Stimulated activated naive CD8-positive, alpha-beta T cell treated with anti-CD3 and anti-CD28 coated beads, Interleukin-15, amount 100 ng/mL, for 72 hours (primary cell): ENCODE results near the gene CXCL12.

Experiments used
- ATAC-seq: fragments of 150-1000 bp; cut with Tn5 transposase; 2 replicates; pipeline ENCODE4 v1.10.0; 2021; ENCODE audit warnings: mild to moderate bottlenecking, moderate library complexity
- DNase-seq, 2 donors: peaks; one replicate each; pipeline ENCODE4 v3.0.0; 2021 to 2022
- H3K27ac Mint-ChIP-seq, 2 donors: one replicate each; pipeline ENCODE4 v1.8.0; 2022; ENCODE audit warnings: mild to moderate bottlenecking in 2 of 2, mixed read lengths in 2 of 2, moderate library complexity in 2 of 2
- H3K27me3 Mint-ChIP-seq: one replicate; pipeline ENCODE4 v1.8.0; 2022; ENCODE audit warnings: mixed read lengths
- H3K4me1 Mint-ChIP-seq: one replicate; pipeline ENCODE4 v1.8.0; 2022; ENCODE audit warnings: mild to moderate bottlenecking, mixed read lengths
- H3K4me3 Mint-ChIP-seq, 2 donors: one replicate each; pipeline ENCODE4 v1.8.0; 2022; ENCODE audit warnings: mild to moderate bottlenecking in 2 of 2, mixed read lengths in 2 of 2, moderate library complexity in 1 of 2
- H3K9me3 Mint-ChIP-seq, 2 donors: one replicate each; pipeline ENCODE4 v1.8.0; 2022; ENCODE audit warnings: mixed read lengths in 2 of 2

Gene CXCL12

GRCh38 chr10:44382131-44382858 is 2.6 kb downstream of the CXCL12 start:
- peaks cover 11% of the 10 kb centered on the region for H3K4me1 Mint-ChIP-seq
- peaks cover 60% of the 10 kb centered on the region for H3K27me3 Mint-ChIP-seq
- peak in 1 of 2 donors; percentile 5 for DNase-seq
- ATAC-seq: no peak
- H3K27ac Mint-ChIP-seq: no peak overlapping the region
- H3K4me3 Mint-ChIP-seq: no peak overlapping the region
- H3K9me3 Mint-ChIP-seq: no peaks in the 10 kb centered on the region

GRCh38 chr10:44380829-44381600 is 3.9 kb downstream of the CXCL12 start:
- Mint-ChIP-seq H3K27me3 (peaks cover 48% of the 10 kb centered on the region), H3K4me1 (peaks cover 10% of the 10 kb centered on the region), H3K27ac (no peak overlapping the region), H3K9me3 (no peaks in the 10 kb centered on the region), H3K4me3 (no peak overlapping the region)
- DNase-seq (no peak), ATAC-seq (no peak)

- no peaks in the 10 kb centered on the region for H3K4me1 Mint-ChIP-seq
- H3K9me3 Mint-ChIP-seq: no peaks in the 10 kb centered on the region
- no peak overlapping the region for H3K4me3 Mint-ChIP-seq
- no peak for DNase-seq
- no peak overlapping the region for H3K27ac Mint-ChIP-seq
- no peak for ATAC-seq
- peaks cover 37% of the 10 kb centered on the region for H3K27me3 Mint-ChIP-seq
These were observed 5.0 kb downstream of the CXCL12 start for GRCh38 chr10:44379907-44380306.

- Mint-ChIP-seq H3K4me3 (no peak overlapping the region), H3K27ac (no peak overlapping the region), H3K9me3 (no peaks in the 10 kb centered on the region), H3K27me3 (peaks cover 29% of the 10 kb centered on the region), H3K4me1 (no peaks in the 10 kb centered on the region)
- ATAC-seq (no peak), DNase-seq (no peak)
These were observed 6.3 kb downstream of the CXCL12 start for GRCh38 chr10:44378626-44379025.

- Mint-ChIP-seq H3K4me3 (no peak overlapping the region), H3K4me1 (no peaks in the 10 kb centered on the region), H3K9me3 (no peaks in the 10 kb centered on the region), H3K27me3 (peaks cover 27% of the 10 kb centered on the region), H3K27ac (no peak overlapping the region)
- ATAC-seq (no peak), DNase-seq (no peak)
These were observed 7.1 kb downstream of the CXCL12 start for GRCh38 chr10:44377651-44378310.

- no peaks in the 10 kb centered on the region for H3K9me3 Mint-ChIP-seq
- no peak for DNase-seq
- H3K27ac Mint-ChIP-seq: no peak overlapping the region
- no peak for ATAC-seq
- no peak overlapping the region for H3K4me3 Mint-ChIP-seq
- H3K4me1 Mint-ChIP-seq: no peaks in the 10 kb centered on the region
- H3K27me3 Mint-ChIP-seq: peaks cover 17% of the 10 kb centered on the region
These were observed 8.3 kb downstream of the CXCL12 start for GRCh38 chr10:44376472-44377099.

- Mint-ChIP-seq H3K27ac (no peak overlapping the region), H3K27me3 (peaks cover 21% of the 10 kb centered on the region), H3K9me3 (no peaks in the 10 kb centered on the region), H3K4me3 (no peak overlapping the region), H3K4me1 (no peaks in the 10 kb centered on the region)
- DNase-seq (no peak), ATAC-seq (no peak)
These were observed 10.7 kb downstream of the CXCL12 start for GRCh38 chr10:44374155-44374554.

- DNase-seq (no peak), ATAC-seq (peak; percentile 32)
- H3K9me3 Mint-ChIP-seq: no peaks in the 10 kb centered on the region
- peaks cover 21% of the 10 kb centered on the region for H3K27me3 Mint-ChIP-seq
- H3K4me3 Mint-ChIP-seq: no peak overlapping the region
- no peaks in the 10 kb centered on the region for H3K4me1 Mint-ChIP-seq
- H3K27ac Mint-ChIP-seq: no peak overlapping the region
These were observed 11.4 kb downstream of the CXCL12 start for GRCh38 chr10:44373341-44373995.

- Mint-ChIP-seq H3K27ac (no peak overlapping the region), H3K9me3 (no peaks in the 10 kb centered on the region), H3K4me3 (no peak overlapping the region), H3K4me1 (no peaks in the 10 kb centered on the region), H3K27me3 (peaks cover 24% of the 10 kb centered on the region)
- DNase-seq (no peak), ATAC-seq (no peak)
These were observed 12.7 kb downstream of the CXCL12 start for GRCh38 chr10:44372181-44372580.

- H3K4me1 Mint-ChIP-seq: no peaks in the 10 kb centered on the region
- no peak overlapping the region for H3K27ac Mint-ChIP-seq
- ATAC-seq: no peak
- no peaks in the 10 kb centered on the region for H3K9me3 Mint-ChIP-seq
- H3K27me3 Mint-ChIP-seq: peaks cover 24% of the 10 kb centered on the region
- no peak overlapping the region for H3K4me3 Mint-ChIP-seq
- no peak for DNase-seq
These were observed 14.1 kb downstream of the CXCL12 start for GRCh38 chr10:44370731-44371248.

GRCh38 chr10:44369854-44370253 is 15.0 kb downstream of the CXCL12 start:
- no peaks in the 10 kb centered on the region for H3K9me3 Mint-ChIP-seq
- H3K27me3 Mint-ChIP-seq: peaks cover 24% of the 10 kb centered on the region
- no peak overlapping the region for H3K27ac Mint-ChIP-seq
- no peak for ATAC-seq
- DNase-seq: no peak
- no peak overlapping the region for H3K4me3 Mint-ChIP-seq
- H3K4me1 Mint-ChIP-seq: no peaks in the 10 kb centered on the region

GRCh38 chr10:44369296-44369695 is 15.6 kb downstream of the CXCL12 start:
- peaks cover 30% of the 10 kb centered on the region for H3K27me3 Mint-ChIP-seq

GRCh38 chr10:44368637-44369036 is 16.3 kb downstream of the CXCL12 start:
- Mint-ChIP-seq H3K4me1 (no peaks in the 10 kb centered on the region), H3K4me3 (no peak overlapping the region), H3K27ac (peak overlapping the region in 1 of 2 donors; percentile 15), H3K27me3 (peaks cover 30% of the 10 kb centered on the region), H3K9me3 (no peaks in the 10 kb centered on the region)
- ATAC-seq: no peak
- no peak for DNase-seq

More at GRCh38 chr10:44369296-44369695, 15.6 kb downstream of the CXCL12 start:
- ATAC-seq (no peak), DNase-seq (no peak)
- Mint-ChIP-seq H3K9me3 (no peaks in the 10 kb centered on the region), H3K27ac (no peak overlapping the region), H3K4me3 (no peak overlapping the region), H3K4me1 (no peaks in the 10 kb centered on the region)

GRCh38 chr10:44366941-44367630 is 17.8 kb downstream of the CXCL12 start:
- H3K4me3 Mint-ChIP-seq: no peak overlapping the region
- no peak for DNase-seq
- H3K27me3 Mint-ChIP-seq: peaks cover 23% of the 10 kb centered on the region
- peak; percentile 22 for ATAC-seq
- no peaks in the 10 kb centered on the region for H3K4me1 Mint-ChIP-seq
- no peaks in the 10 kb centered on the region for H3K9me3 Mint-ChIP-seq
- H3K27ac Mint-ChIP-seq: no peak overlapping the region
